SJSA1 (cell line): Measurements from ENCODE around the gene CCDC24. TPM values are rescaled to one million over a fixed set of nuclear protein-coding genes. Genes with fewer than 3 reads are reported as not detected.

Experiments used
- DNase-seq, 2 experiments: peaks; one replicate each; pipeline ENCODE4 v3.0.0-alpha.2; 2015 to 2020; ENCODE audit warnings: low spot score in 2 of 2, low read depth in 1 of 2
- H3K27ac ChIP-seq: fragments of 250-450 bp; sonication (Bioruptor Pico); 2 replicates; pipeline ENCODE4 v1.5.1; 2020; ENCODE audit warnings: mild to moderate bottlenecking, moderate library complexity
- H3K27me3 ChIP-seq: fragments of 250-450 bp; sonication (Bioruptor Pico); replicated peaks from 2 replicates; pipeline ENCODE4 v1.5.1; 2020; ENCODE audit warnings: mild to moderate bottlenecking, moderate library complexity
- H3K36me3 ChIP-seq: fragments of 250-450 bp; sonication (Bioruptor Pico); 2 replicates; pipeline ENCODE4 v1.5.1; 2020; ENCODE audit warnings: mild to moderate bottlenecking
- H3K4me1 ChIP-seq: fragments of 250-450 bp; sonication (Bioruptor Pico); replicated peaks from 2 replicates; pipeline ENCODE4 v1.6.1; 2021; ENCODE audit warnings: mild to moderate bottlenecking
- H3K4me3 ChIP-seq: fragments of 250-450 bp; sonication (Bioruptor Pico); 2 replicates; pipeline ENCODE4 v1.5.1; 2020; ENCODE audit warnings: mild to moderate bottlenecking
- H3K9me3 ChIP-seq: fragments of 250-450 bp; sonication (Bioruptor Pico); replicated peaks from 2 replicates; pipeline ENCODE4 v1.5.1; 2020; ENCODE audit warnings: mild to moderate bottlenecking
- total RNA-seq: library from RNA; depleted of rRNA; stranded (reverse); fragments of >200 nt; shearing (Covaris generic); gene quantifications from 2 replicates; pipeline ENCODE4 v1.2.3, GENCODE V29; 2014; rRNA removed

The CCDC24 gene
- total RNA-seq: 1.7 and 4.1 TPM in 2 replicates

- H3K27ac ChIP-seq: peak within 1 kb of the TSS; percentile 34
- peaks cover 8% of the 10 kb centered on the region for H3K4me1 ChIP-seq
- DNase-seq: peak; percentile 78 to 91
- no peaks in the 10 kb centered on the region for H3K9me3 ChIP-seq
- no peaks in the 10 kb centered on the region for H3K36me3 ChIP-seq
- no peaks in the 10 kb centered on the region for H3K27me3 ChIP-seq
- H3K4me3 ChIP-seq: peak within 1 kb of the TSS; percentile 47
Observed at GRCh38 chr1:43991476-43992231, at the start of gene CCDC24. CCDC24 (plus strand) TSS chr1:43991599; CDS start chr1:43991879, 280 bp downstream.

- Histone ChIP-seq H3K36me3 (no peaks in the 10 kb centered on the region), H3K4me3 (no peak overlapping the region), H3K27ac (no peak overlapping the region), H3K27me3 (no peaks in the 10 kb centered on the region), H3K4me1 (peaks cover 13% of the 10 kb centered on the region), H3K9me3 (no peaks in the 10 kb centered on the region)
- no peak for DNase-seq
Observed at GRCh38 chr1:43942411-43942810, 49.0 kb upstream of the CCDC24 start.

- Histone ChIP-seq H3K4me3 (no peak overlapping the region), H3K27ac (no peak overlapping the region), H3K36me3 (peaks cover 4% of the 10 kb centered on the region; the same call in 1 of the 2 replicates), H3K9me3 (no peaks in the 10 kb centered on the region), H3K27me3 (no peaks in the 10 kb centered on the region), H3K4me1 (peaks cover 21% of the 10 kb centered on the region)
- no peak for DNase-seq
Observed at GRCh38 chr1:43944860-43945259, 46.5 kb upstream of the CCDC24 start.

GRCh38 chr1:43945674-43946235, 45.6 kb upstream of the CCDC24 start:
- DNase-seq: no peak
- Histone ChIP-seq H3K9me3 (no peaks in the 10 kb centered on the region), H3K27me3 (no peaks in the 10 kb centered on the region), H3K27ac (peak overlapping the region; percentile 99), H3K36me3 (peaks cover 13% of the 10 kb centered on the region; the same call in 1 of the 2 replicates), H3K4me1 (peaks cover 21% of the 10 kb centered on the region), H3K4me3 (peak overlapping the region; percentile 61)

- Histone ChIP-seq H3K36me3 (peaks cover 16% of the 10 kb centered on the region; the same call in 1 of the 2 replicates), H3K27me3 (no peaks in the 10 kb centered on the region), H3K27ac (peak within 1 kb of the TSS; percentile 99), H3K4me1 (peaks cover 21% of the 10 kb centered on the region), H3K4me3 (peak within 1 kb of the TSS; percentile 61), H3K9me3 (no peaks in the 10 kb centered on the region)
- peak; percentile 96 to 99 for DNase-seq
Observed at GRCh38 chr1:43946236-43947060, 45.0 kb upstream of the CCDC24 start, which contains the start of gene IPO13. IPO13 (plus strand) TSS chr1:43946950; CDS start chr1:43947601, 651 bp downstream.

GRCh38 chr1:43947061-43947873, 44.1 kb upstream of the CCDC24 start:
- Histone ChIP-seq H3K27ac (peak overlapping the region; percentile 99), H3K36me3 (peaks cover 21% of the 10 kb centered on the region; the same call in 1 of the 2 replicates), H3K9me3 (no peaks in the 10 kb centered on the region), H3K4me1 (peaks cover 21% of the 10 kb centered on the region), H3K27me3 (no peaks in the 10 kb centered on the region), H3K4me3 (peak overlapping the region; percentile 61)
- no peak for DNase-seq

- no peaks in the 10 kb centered on the region for H3K27me3 ChIP-seq
- H3K9me3 ChIP-seq: no peaks in the 10 kb centered on the region
- H3K4me1 ChIP-seq: peaks cover 21% of the 10 kb centered on the region
- H3K36me3 ChIP-seq: peaks cover 21% of the 10 kb centered on the region; the same call in 1 of the 2 replicates
- no peak for DNase-seq
- peak overlapping the region; percentile 61 for H3K4me3 ChIP-seq
- no peak overlapping the region for H3K27ac ChIP-seq
Observed at GRCh38 chr1:43947874-43948437, 43.4 kb upstream of the CCDC24 start.

GRCh38 chr1:43949678-43950077, 41.7 kb upstream of the CCDC24 start:
- H3K4me1 ChIP-seq: peaks cover 21% of the 10 kb centered on the region
- H3K27ac ChIP-seq: no peak overlapping the region
- H3K9me3 ChIP-seq: no peaks in the 10 kb centered on the region
- H3K27me3 ChIP-seq: no peaks in the 10 kb centered on the region
- DNase-seq: no peak
- peaks cover 21% of the 10 kb centered on the region; the same call in 1 of the 2 replicates for H3K36me3 ChIP-seq
- H3K4me3 ChIP-seq: no peak overlapping the region

- Histone ChIP-seq H3K27ac (no peak overlapping the region), H3K27me3 (no peaks in the 10 kb centered on the region), H3K36me3 (peaks cover 22% of the 10 kb centered on the region), H3K4me3 (no peak overlapping the region), H3K4me1 (peaks cover 11% of the 10 kb centered on the region), H3K9me3 (no peaks in the 10 kb centered on the region)
- DNase-seq: no peak
Observed at GRCh38 chr1:43951021-43951985, 40.1 kb upstream of the CCDC24 start.

- no peak for DNase-seq
- no peaks in the 10 kb centered on the region for H3K9me3 ChIP-seq
- H3K27ac ChIP-seq: no peak overlapping the region
- H3K4me1 ChIP-seq: peaks cover 5% of the 10 kb centered on the region
- H3K4me3 ChIP-seq: no peak overlapping the region
- H3K36me3 ChIP-seq: peaks cover 37% of the 10 kb centered on the region
- H3K27me3 ChIP-seq: no peaks in the 10 kb centered on the region
Observed at GRCh38 chr1:43952731-43953346, 38.6 kb upstream of the CCDC24 start.

GRCh38 chr1:43953361-43953760, 38.0 kb upstream of the CCDC24 start:
- DNase-seq: no peak
- H3K27me3 ChIP-seq: no peaks in the 10 kb centered on the region
- no peak overlapping the region for H3K27ac ChIP-seq
- peaks cover 37% of the 10 kb centered on the region for H3K36me3 ChIP-seq
- no peaks in the 10 kb centered on the region for H3K9me3 ChIP-seq
- H3K4me1 ChIP-seq: peaks cover under 1% of the 10 kb centered on the region
- H3K4me3 ChIP-seq: no peak overlapping the region
